ENCODE data around the gene FSCN2.

DNA sequence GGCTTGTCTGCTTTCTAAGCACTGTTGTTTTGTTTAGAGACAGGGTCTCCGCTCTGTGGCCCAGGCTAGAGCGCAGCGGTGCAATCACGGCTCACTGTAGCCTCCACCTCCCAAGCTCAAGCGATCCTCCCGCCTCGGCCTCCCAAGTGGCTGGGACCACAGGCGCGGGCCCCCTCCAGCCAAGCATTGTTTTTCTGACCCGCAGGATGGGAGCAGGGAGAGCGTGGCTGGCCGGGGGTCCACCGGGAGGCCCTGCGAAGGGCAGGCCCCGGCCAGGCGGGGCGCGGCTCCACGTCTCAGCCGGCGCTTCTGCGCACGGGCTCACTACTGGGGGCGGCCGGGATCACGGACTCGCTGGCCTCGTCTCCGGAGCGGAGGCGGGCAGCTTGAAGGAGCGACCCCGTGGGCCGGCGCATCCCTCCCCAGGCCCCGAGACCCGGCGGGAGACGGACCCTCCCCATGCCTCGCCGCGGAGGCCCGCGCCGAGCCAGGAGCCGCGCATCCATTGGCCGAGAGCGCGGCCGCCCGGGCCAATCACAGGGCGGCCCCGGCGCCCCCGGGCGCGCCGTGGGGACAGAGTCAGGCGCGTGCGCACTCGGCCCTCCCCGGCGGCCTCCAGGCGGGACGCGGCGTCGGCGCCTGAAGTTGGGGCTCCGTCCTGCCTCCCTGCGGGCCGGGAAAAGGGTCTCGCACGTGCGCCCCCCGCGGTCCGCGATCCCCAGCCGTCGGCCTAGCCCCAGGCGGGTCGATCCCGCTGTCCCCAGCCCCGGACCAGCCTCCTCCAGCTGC lies 40.5 kb upstream of the FSCN2 start:
- TF ChIP-seq, protein P1, sequence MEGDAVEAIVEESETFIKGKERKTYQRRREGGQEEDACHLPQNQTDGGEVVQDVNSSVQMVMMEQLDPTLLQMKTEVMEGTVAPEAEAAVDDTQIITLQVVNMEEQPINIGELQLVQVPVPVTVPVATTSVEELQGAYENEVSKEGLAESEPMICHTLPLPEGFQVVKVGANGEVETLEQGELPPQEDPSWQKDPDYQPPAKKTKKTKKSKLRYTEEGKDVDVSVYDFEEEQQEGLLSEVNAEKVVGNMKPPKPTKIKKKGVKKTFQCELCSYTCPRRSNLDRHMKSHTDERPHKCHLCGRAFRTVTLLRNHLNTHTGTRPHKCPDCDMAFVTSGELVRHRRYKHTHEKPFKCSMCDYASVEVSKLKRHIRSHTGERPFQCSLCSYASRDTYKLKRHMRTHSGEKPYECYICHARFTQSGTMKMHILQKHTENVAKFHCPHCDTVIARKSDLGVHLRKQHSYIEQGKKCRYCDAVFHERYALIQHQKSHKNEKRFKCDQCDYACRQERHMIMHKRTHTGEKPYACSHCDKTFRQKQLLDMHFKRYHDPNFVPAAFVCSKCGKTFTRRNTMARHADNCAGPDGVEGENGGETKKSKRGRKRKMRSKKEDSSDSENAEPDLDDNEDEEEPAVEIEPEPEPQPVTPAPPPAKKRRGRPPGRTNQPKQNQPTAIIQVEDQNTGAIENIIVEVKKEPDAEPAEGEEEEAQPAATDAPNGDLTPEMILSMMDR (IDR thresholded peaks at IDR 0.05): no peak
- no peak for TF ChIP-seq ZFX (IDR thresholded peaks at IDR 0.05; ENCODE audit: borderline replicate concordance)

All from 22Rv1 (cell line).